Colonic mucosa (tissue), 4 donors: Measurements from ENCODE around the gene RPL7A. TPM values are rescaled to one million over a fixed set of nuclear protein-coding genes. Genes with fewer than 3 reads are reported as not detected.
"Not testable (repeated sequence)": the region's sequence is repeated elsewhere in the genome, so short reads cannot be mapped to it uniquely, and the experiment has no call there.

ENCODE experiments used
- DNase-seq: peaks from one replicate; pipeline ENCODE4 v3.0.0-alpha.2; 2020
- H3K27ac ChIP-seq: fragments of 200-600 bp; one replicate; pipeline ENCODE4 v1.8.0; 2021
- H3K27me3 ChIP-seq: fragments of 200-600 bp; one replicate; pipeline ENCODE4 v1.8.0; 2021
- H3K36me3 ChIP-seq: fragments of 200-600 bp; one replicate; pipeline ENCODE4 v1.8.0; 2021
- H3K4me1 ChIP-seq: fragments of 200-600 bp; one replicate; pipeline ENCODE4 v1.8.0; 2021; ENCODE audit warnings: mild to moderate bottlenecking
- H3K4me3 ChIP-seq: fragments of 200-600 bp; one replicate; pipeline ENCODE4 v1.8.0; 2021
- H3K9ac ChIP-seq, 2 donors: one replicate each; pipeline ENCODE4 v1.7.0; 2013; ENCODE audit warnings: control low read depth in 2 of 2, low read depth in 2 of 2, low read length in 2 of 2
- H3K9me3 ChIP-seq: fragments of 200-600 bp; one replicate; pipeline ENCODE4 v1.8.0; 2021
- CTCF ChIP-seq: fragments of 200-600 bp; IDR thresholded peaks from one replicate; pipeline ENCODE4 v1.8.0; 2022; ENCODE audit warnings: antibody characterized with exemption, mild to moderate bottlenecking
- intact Hi-C: fragments of 100-400 bp; cut with DNase I; formaldehyde crosslinking; loops from one replicate; pipeline ENCODE4 v1.14.1; 2022
- total RNA-seq, 2 donors: library from RNA; stranded (reverse); fragmentation: NEBNext Ultra II Directional in 1 of 2; extraction: Animal tissue kit (Norgen Biotek cat#: 25700) in 1 of 2; gene quantifications; one replicate each; pipeline ENCODE4 v1.2.1, GENCODE V29; 2021
- donor health status: healthy.
- donor health status: DM: no; HTN: no; CAD: no.
- donor health status: DM: no; HTN: no; CAD: no.

Gene RPL7A
- total RNA-seq, 2 donors from 2014 or later = 1,628 to 2,136 TPM

- Histone ChIP-seq H3K27ac (no peak overlapping the region), H3K9me3 (no peaks in the 10 kb centered on the region), H3K9ac (no peak overlapping the region), H3K36me3 (peaks cover 29% of the 10 kb centered on the region), H3K4me1 (peaks cover 18% of the 10 kb centered on the region), H3K4me3 (no peak overlapping the region), H3K27me3 (no peaks in the 10 kb centered on the region)
- intact Hi-C loops = no loop called here
- no peak for DNase-seq
- no peak for TF ChIP-seq CTCF
Measured at GRCh38 chr9:133331641-133332380, 16.2 kb upstream of the RPL7A start.

- intact Hi-C loops = no loop called here
- Histone ChIP-seq H3K4me3 (no peak overlapping the region), H3K36me3 (peaks cover 29% of the 10 kb centered on the region), H3K9me3 (no peaks in the 10 kb centered on the region), H3K27me3 (no peaks in the 10 kb centered on the region), H3K4me1 (peaks cover 18% of the 10 kb centered on the region), H3K27ac (no peak overlapping the region), H3K9ac (no peak overlapping the region)
- DNase-seq = no peak
- TF ChIP-seq CTCF = no peak
Measured at GRCh38 chr9:133332381-133332730, 15.7 kb upstream of the RPL7A start.

- intact Hi-C loops = no loop called here
- Histone ChIP-seq H3K36me3 (peaks cover 29% of the 10 kb centered on the region), H3K4me3 (no peak overlapping the region), H3K27me3 (no peaks in the 10 kb centered on the region), H3K9me3 (no peaks in the 10 kb centered on the region), H3K27ac (no peak overlapping the region), H3K4me1 (peaks cover 18% of the 10 kb centered on the region), H3K9ac (peak overlapping the region in 1 of 2 donors; percentile 70)
- no peak for TF ChIP-seq CTCF
- DNase-seq = no peak
Measured at GRCh38 chr9:133333011-133333410, 15.0 kb upstream of the RPL7A start.

- no peak for DNase-seq
Measured at GRCh38 chr9:133333566-133333965, 14.5 kb upstream of the RPL7A start.

GRCh38 chr9:133334161-133334560 lies 13.9 kb upstream of the RPL7A start:
- Histone ChIP-seq H3K4me3 (no peak overlapping the region), H3K9ac (peak overlapping the region in 1 of 2 donors; percentile 83), H3K36me3 (peaks cover 29% of the 10 kb centered on the region), H3K27me3 (no peaks in the 10 kb centered on the region), H3K4me1 (peaks cover 18% of the 10 kb centered on the region), H3K27ac (peak overlapping the region; percentile 50), H3K9me3 (no peaks in the 10 kb centered on the region)
- no peak for TF ChIP-seq CTCF
- peak; percentile 88 for DNase-seq
- intact Hi-C loops = no loop called here

More at GRCh38 chr9:133333566-133333965, 14.5 kb upstream of the RPL7A start:
- peaks cover 29% of the 10 kb centered on the region for H3K36me3 ChIP-seq
- peak overlapping the region; percentile 35 to 70 for H3K9ac ChIP-seq
- H3K9me3 ChIP-seq = no peaks in the 10 kb centered on the region
- no peak for TF ChIP-seq CTCF
- intact Hi-C loops = no loop called here
- peaks cover 18% of the 10 kb centered on the region for H3K4me1 ChIP-seq
- no peak overlapping the region for H3K4me3 ChIP-seq
- no peaks in the 10 kb centered on the region for H3K27me3 ChIP-seq
- H3K27ac ChIP-seq = peak overlapping the region; percentile 50

- Histone ChIP-seq H3K9ac (peak overlapping the region in 1 of 2 donors; percentile 83), H3K4me1 (peaks cover 18% of the 10 kb centered on the region), H3K36me3 (peaks cover 29% of the 10 kb centered on the region), H3K27ac (peak overlapping the region; percentile 50), H3K4me3 (peak overlapping the region; percentile 96)
- DNase-seq, H3K27me3 ChIP-seq, H3K9me3 ChIP-seq, intact Hi-C loops: not testable (repeated sequence)
Measured at GRCh38 chr9:133334888-133335287, 13.1 kb upstream of the RPL7A start.
